GM18517 (cell line): Measurements from ENCODE around the gene SLC41A2.
"Not testable (repeated sequence)": the region's sequence is repeated elsewhere in the genome, so short reads cannot be mapped to it uniquely, and the experiment has no call there.

ENCODE experiments used
- ATAC-seq: cut with Tn5 transposase; IDR thresholded peaks from one replicate; pipeline ENCODE4 v1.9.1; 2021; ENCODE audit warnings: mild to moderate bottlenecking, moderate library complexity; ENCODE audit not compliant: unreplicated experiment

The SLC41A2 gene, protein sequence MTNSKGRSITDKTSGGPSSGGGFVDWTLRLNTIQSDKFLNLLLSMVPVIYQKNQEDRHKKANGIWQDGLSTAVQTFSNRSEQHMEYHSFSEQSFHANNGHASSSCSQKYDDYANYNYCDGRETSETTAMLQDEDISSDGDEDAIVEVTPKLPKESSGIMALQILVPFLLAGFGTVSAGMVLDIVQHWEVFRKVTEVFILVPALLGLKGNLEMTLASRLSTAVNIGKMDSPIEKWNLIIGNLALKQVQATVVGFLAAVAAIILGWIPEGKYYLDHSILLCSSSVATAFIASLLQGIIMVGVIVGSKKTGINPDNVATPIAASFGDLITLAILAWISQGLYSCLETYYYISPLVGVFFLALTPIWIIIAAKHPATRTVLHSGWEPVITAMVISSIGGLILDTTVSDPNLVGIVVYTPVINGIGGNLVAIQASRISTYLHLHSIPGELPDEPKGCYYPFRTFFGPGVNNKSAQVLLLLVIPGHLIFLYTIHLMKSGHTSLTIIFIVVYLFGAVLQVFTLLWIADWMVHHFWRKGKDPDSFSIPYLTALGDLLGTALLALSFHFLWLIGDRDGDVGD

GRCh38 chr12:104958001-104958804 lies at the start of gene SLC41A2:
Gene SLC41A2, minus strand, starts transcription at chr12:104958290. Its CDS starts 29,763 bp downstream, at chr12:104928527.
- ATAC-seq = peak; percentile 67

- no peak for ATAC-seq
These were observed 43.4 kb upstream of the SLC41A2 start for GRCh38 chr12:105001476-105001875.

DNA sequence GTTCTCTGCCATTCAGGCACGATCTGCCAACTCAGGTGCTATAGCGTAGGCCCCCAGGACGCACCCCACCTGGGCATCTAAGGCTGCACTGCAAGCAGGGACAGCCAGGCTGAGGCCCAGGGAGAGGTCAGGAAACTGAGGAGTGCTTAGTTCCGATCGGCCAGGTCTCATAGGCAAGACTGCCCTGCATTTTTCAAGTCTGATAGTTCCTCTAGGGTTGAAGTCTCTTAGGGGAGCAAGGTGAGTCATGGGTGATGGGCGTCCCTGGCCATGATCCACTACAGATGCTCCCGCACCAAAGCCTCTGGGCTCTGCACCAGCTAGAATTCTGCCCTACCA lies 41.2 kb upstream of the SLC41A2 start:
- no peak for ATAC-seq

DNA sequence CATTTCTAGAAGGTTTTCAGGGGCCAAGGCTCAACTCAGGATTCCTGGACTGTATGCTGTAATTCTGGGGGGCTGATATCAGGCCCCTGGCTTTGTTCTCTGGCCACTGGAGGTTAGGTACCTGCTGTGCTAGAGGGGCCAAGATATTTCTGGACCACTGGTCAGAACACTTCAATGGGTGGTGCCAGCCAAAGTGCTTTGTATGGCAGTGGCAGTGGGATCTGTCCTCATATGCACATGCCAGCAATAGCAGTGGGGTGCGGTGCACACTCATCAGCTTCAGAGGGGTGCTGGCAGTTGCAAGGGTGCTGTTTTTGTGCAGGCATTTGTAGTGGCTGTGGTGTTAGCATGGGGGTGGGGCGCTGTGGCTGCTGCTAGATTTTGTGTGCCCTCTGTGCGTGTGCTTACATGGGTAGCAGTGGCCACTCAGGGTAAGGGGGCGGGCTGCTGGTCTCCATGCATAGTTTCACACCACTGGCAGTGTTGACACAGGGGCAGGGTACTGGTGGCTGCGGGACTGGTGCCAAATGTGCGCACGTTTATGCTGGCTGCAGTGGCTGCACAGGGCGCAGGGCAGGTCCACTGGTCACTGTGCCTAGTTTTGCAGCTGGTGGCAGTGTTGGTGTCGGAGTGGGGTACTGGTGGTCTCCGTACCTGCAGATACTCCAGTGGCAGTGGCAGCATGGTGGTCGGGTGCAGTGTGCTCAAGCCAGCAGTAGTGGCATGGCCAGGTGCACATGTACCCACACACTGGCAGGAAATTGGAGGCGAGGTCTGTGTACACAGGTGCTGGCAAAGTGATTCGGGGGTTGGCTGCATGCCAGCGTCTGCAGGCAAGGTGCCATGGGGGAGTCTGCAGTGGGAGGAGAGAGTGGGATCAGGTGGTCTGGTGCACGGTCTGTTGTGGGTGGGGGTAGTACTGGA lies 40.6 kb upstream of the SLC41A2 start:
- ATAC-seq = no peak

- ATAC-seq = no peak
These were observed 39.5 kb upstream of the SLC41A2 start for GRCh38 chr12:104997541-104997940.

DNA sequence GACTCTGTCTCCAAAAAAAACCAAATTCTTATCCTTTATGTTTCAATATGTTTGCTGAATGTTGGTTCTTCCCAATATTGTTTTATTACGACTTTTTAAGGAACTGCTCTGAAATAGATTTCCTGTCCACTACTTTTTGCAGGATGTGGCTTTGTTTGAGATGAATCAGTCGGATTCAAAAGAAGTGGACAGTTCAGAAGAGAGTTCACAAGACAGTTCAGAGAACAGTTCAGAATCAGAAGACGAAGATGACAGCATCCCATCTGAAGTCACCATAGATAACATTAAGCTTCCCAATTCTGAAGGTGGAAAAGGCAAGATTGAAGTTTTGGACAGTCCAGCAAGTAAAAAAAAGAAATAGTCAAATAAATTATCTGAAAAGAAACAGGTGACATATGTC lies 36.2 kb upstream of the SLC41A2 start:
- ATAC-seq = no peak

- no peak for ATAC-seq
These were observed 33.6 kb upstream of the SLC41A2 start for GRCh38 chr12:104991565-104992128.

- no peak for ATAC-seq
These were observed 32.9 kb upstream of the SLC41A2 start for GRCh38 chr12:104990950-104991349.

DNA sequence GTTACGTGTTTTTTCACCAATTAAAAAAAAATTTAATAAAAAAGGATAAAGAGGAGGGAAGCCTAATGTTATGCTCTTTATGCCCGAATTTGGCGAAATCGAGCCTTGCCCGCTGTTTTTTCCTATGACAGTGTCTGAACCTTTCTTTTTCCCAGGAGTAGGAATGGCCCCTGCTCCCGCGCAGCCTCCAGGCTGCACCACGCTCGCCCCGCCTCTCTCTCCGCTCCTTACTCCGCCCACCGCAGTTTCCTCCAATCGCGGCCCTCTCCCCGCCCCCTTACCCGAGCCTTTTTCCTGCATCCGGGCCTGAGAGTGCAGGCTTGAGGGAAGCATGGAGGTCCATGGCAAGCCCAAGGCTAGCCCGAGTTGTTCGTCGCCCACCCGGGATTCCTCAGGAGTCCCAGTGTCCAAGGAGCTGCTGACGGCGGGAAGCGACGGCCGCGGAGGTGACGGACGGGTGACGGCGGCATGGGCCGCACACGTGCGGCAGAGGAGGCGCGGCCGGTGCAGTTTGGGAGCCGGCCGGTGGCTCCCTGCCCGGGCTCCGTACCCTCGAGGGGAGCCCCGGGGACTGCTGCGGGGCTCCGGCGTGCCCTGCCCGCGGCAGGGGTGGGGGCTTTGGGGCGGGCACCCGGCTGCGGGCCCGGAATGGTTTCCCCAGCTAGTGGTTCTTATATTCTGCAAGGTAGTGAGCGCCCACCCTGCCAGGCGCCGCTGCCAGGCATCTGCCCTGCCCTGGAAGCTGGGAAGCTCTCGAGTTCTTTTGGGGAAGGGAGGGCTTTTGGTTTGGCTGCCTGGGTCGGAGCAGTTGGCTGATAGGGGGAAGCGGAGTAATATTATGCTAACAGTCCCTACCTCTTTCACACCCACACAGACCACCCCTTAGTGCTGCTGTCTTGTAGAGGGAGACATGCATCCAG lies 28.2 kb upstream of the SLC41A2 start, which contains the start of gene NOPCHAP1:
TSS of gene NOPCHAP1 (plus strand) at position 295 of the 920 bp plus-strand sequence. CDS start at position 332, 37 bp downstream.
- ATAC-seq = peak; percentile 90

DNA sequence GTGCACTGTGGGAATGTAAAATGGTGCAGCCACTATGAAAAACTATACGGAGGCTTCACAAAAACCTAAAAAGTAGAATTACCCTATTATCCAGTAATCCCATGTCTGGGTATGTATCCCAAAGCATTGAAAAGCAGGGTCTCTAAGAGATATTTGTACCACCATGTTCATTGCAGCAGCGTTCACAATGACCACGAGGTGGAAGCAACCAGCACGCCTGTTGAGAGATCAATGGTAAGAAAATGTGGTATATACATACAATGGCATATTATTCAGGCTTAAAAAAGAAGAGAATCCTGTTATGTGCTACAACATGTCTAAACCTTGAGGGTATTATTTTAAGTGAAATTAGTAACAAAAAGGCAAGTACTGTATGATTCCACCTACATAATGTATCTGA lies 27.1 kb upstream of the SLC41A2 start:
- no peak for ATAC-seq

GRCh38 chr12:104977688-104978087 lies 19.6 kb upstream of the SLC41A2 start:
- not testable (repeated sequence) for ATAC-seq

DNA sequence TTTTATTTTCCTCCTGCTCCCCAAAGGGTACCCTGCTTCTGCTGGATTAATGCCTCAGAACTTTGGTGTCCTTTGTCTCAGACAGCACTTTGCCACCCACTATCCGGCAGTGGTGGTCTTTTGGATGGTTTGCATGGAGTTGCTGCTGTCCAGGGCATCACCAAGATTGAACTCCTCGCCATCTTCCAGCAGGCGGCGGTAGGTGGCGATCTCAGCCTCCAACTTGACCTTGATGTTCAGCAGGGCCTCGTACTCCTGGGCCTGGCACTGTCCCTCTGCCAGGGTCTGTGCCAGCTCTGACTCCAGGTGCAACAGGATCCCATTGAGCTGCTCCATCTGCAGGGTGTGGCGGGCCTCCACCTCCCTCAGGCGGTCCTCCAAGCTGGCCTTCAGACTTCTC lies 18.6 kb upstream of the SLC41A2 start:
- ATAC-seq = no peak

- no peak for ATAC-seq
These were observed 17.7 kb upstream of the SLC41A2 start for GRCh38 chr12:104975587-104976343.

DNA sequence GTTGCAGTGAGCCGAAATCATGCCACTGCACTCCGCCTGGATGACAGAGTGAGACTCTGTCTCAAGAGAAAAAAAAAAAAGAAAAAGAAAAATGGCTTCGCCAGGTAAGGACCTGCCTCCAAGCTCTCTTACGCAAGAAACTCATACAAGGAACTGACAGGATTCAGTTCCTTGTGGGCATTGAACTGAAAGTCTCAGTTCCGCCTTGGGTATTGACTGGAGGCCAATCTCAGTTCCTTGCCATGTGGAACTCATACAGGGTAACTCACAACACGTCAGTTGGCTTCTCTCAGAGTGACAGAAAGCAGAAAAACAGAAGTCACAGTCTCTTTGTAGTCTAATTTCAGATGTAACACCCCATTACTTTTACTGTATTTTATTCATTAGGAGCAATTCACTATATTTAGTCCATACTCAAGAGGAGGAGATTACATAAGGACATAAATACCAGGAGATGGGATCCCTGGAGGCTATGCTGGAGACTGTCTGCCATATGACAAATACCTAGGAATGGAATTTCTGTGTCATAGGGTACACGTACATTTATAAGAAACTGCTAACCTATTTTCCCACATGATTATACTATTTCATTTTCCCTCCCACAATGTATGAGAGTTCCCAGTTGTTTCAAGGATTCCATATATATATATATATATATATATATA lies 16.7 kb upstream of the SLC41A2 start:
- ATAC-seq = peak; percentile 99

DNA sequence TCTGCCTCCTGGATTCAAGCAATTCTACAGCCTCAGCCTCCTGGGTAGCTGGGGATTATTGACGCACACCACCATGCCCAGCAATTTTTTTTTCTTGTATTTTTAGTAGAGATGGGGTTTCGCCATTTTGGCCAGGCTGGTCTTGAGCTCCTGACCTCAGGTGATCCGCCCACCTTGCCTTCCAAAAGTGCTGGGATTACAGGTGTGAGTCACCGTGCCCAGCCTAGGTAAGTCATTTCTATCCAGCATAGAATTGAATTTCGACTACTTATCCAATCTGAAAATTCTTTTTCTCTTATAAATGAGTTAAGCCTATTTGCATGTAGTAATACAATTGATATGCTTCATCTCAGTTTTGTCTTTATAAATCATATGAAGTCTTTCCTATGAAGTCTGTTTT lies 15.2 kb upstream of the SLC41A2 start:
- no peak for ATAC-seq

- no peak for ATAC-seq
These were observed 13.2 kb upstream of the SLC41A2 start for GRCh38 chr12:104971306-104971705.

- no peak for ATAC-seq
These were observed 11.3 kb upstream of the SLC41A2 start for GRCh38 chr12:104969343-104969742.

DNA sequence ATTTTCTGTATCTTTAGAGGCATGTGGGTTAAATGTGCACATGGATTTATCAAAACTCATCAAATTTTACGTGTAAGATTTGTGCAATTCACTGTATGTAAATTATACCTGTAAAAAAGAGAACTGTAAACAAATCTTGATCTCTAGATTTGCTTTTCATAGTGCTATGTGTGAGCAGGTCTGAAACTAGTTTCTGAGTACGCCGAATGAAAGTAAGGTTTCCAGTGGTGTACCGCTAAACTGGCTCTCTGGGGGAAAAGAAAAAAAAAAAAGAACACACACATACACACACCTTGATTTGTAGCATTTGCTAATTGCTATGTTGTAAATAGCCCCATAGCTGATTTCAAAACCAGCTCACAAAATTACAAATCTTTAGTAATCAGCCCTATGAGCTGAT lies 8.6 kb upstream of the SLC41A2 start:
- ATAC-seq = peak; percentile 84
